ENCODE data around the gene FZD8. TPM values are rescaled to one million over a fixed set of nuclear protein-coding genes. Genes with fewer than 3 reads are reported as not detected.

FZD8 gene
- total RNA-seq, 1 donor from 2014 or later: 17.2 TPM

DNA sequence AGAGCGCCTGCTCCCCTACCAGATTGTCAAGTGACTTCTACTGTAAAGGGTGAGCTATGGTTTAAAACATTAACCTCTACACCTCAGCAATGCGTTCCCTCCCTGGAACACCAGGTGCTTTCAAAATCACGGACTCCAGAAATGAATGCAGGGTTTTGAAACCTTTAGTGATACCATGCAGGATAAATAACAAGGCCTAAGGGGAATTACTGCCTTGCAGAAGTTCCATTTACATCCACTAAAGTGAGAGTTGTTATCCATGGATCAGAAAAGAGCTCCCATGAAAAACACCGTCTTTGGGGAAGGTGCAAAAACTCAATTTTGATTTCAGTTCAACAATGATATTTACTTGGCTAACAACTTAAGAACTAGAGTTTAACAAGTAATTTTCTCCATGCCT lies 4.0 kb downstream of the FZD8 start:
- no peaks in the 10 kb centered on the region for H3K9me3 Mint-ChIP-seq (ENCODE audit: unreplicated experiment)
- H4K20me1 ChIP-seq (ENCODE audit: insufficient read depth, low read length): peaks cover 12% of the 10 kb centered on the region
- no peak for TF ChIP-seq EZH2 (IDR thresholded peaks at IDR 0.05; ENCODE audit: insufficient read depth, low read length)
- TF ChIP-seq, protein P1, sequence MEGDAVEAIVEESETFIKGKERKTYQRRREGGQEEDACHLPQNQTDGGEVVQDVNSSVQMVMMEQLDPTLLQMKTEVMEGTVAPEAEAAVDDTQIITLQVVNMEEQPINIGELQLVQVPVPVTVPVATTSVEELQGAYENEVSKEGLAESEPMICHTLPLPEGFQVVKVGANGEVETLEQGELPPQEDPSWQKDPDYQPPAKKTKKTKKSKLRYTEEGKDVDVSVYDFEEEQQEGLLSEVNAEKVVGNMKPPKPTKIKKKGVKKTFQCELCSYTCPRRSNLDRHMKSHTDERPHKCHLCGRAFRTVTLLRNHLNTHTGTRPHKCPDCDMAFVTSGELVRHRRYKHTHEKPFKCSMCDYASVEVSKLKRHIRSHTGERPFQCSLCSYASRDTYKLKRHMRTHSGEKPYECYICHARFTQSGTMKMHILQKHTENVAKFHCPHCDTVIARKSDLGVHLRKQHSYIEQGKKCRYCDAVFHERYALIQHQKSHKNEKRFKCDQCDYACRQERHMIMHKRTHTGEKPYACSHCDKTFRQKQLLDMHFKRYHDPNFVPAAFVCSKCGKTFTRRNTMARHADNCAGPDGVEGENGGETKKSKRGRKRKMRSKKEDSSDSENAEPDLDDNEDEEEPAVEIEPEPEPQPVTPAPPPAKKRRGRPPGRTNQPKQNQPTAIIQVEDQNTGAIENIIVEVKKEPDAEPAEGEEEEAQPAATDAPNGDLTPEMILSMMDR (IDR thresholded peaks at IDR 0.05; ENCODE audit: insufficient read depth, low read depth, low read length): no peak
- DNase-seq (ENCODE audit: low read depth): no peak
- H3K27ac Mint-ChIP-seq (ENCODE audit: unreplicated experiment): no peak overlapping the region
- no peak overlapping the region for H3K27ac ChIP-seq (ENCODE audit: low read depth, low read length)
- peak overlapping the region; percentile 73 for H3K4me3 Mint-ChIP-seq (ENCODE audit: unreplicated experiment)
- H2AFZ ChIP-seq (ENCODE audit: low read depth, low read length): no peak overlapping the region
- H3K4me3 ChIP-seq (ENCODE audit: insufficient read depth, low read depth, low read length): peak overlapping the region; percentile 54
- peaks cover 3% of the 10 kb centered on the region for H3K36me3 Mint-ChIP-seq (ENCODE audit: low read depth, unreplicated experiment)
- peak overlapping the region; percentile 5 for H3K9ac ChIP-seq (ENCODE audit: low read length)
- no peaks in the 10 kb centered on the region for H3K9me3 ChIP-seq (ENCODE audit: insufficient read depth, low read depth, low read length)
- peaks cover 30% of the 10 kb centered on the region for H3K79me2 ChIP-seq (ENCODE audit: insufficient read depth, low read length)
- no peaks in the 10 kb centered on the region for H3K27me3 ChIP-seq (ENCODE audit: insufficient read depth, low read length)
- H3K4me1 Mint-ChIP-seq (ENCODE audit: low read depth, unreplicated experiment): peaks cover 16% of the 10 kb centered on the region
- peaks cover 19% of the 10 kb centered on the region for H3K4me1 ChIP-seq (ENCODE audit: insufficient read depth, low read length)
- no peaks in the 10 kb centered on the region for H3K27me3 Mint-ChIP-seq (ENCODE audit: low read depth, unreplicated experiment)
- H3K36me3 ChIP-seq (ENCODE audit: insufficient read depth, low read length): no peaks in the 10 kb centered on the region
- peak overlapping the region; percentile 81 for H3K4me2 ChIP-seq (ENCODE audit: low read length)
- FAIRE-seq: no peak

DNA sequence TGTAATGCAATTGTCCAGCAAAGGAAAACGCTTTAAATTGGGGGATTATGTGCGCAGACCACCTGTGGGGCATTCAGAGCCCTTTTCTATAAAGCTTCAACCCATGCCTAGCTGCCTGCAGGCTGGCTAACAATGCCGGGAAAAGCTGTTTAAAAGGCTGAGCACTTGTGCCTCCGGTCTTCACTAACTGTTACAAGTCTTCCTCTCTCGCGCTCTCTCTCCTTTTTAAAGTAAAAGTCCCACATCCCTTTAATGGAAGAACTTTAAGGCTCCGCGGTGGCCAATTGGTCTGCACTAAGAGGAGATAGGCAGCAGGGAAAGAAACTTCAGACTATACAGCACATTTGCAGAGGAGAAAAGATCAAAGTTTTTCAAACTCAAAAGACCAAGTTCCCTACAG lies 4.6 kb downstream of the FZD8 start:
- H3K4me3 Mint-ChIP-seq (ENCODE audit: unreplicated experiment): peak overlapping the region; percentile 73
- Histone ChIP-seq H3K36me3 (ENCODE audit: insufficient read depth, low read length) (no peaks in the 10 kb centered on the region), H3K9ac (ENCODE audit: low read length) (peak overlapping the region; percentile 10), H3K4me2 (ENCODE audit: low read length) (peak overlapping the region; percentile 81), H3K79me2 (ENCODE audit: insufficient read depth, low read length) (peaks cover 30% of the 10 kb centered on the region), H2AFZ (ENCODE audit: low read depth, low read length) (no peak overlapping the region), H3K4me1 (ENCODE audit: insufficient read depth, low read length) (peaks cover 19% of the 10 kb centered on the region), H4K20me1 (ENCODE audit: insufficient read depth, low read length) (peaks cover 12% of the 10 kb centered on the region), H3K9me3 (ENCODE audit: insufficient read depth, low read depth, low read length) (no peaks in the 10 kb centered on the region), H3K27me3 (ENCODE audit: insufficient read depth, low read length) (no peaks in the 10 kb centered on the region), H3K27ac (ENCODE audit: low read depth, low read length) (no peak overlapping the region), H3K4me3 (ENCODE audit: insufficient read depth, low read depth, low read length) (peak overlapping the region; percentile 54)
- H3K27me3 Mint-ChIP-seq (ENCODE audit: low read depth, unreplicated experiment): no peaks in the 10 kb centered on the region
- no peaks in the 10 kb centered on the region for H3K9me3 Mint-ChIP-seq (ENCODE audit: unreplicated experiment)
- FAIRE-seq (no peak), DNase-seq (ENCODE audit: low read depth) (no peak)
- no peak overlapping the region for H3K27ac Mint-ChIP-seq (ENCODE audit: unreplicated experiment)
- H3K36me3 Mint-ChIP-seq (ENCODE audit: low read depth, unreplicated experiment): peaks cover 3% of the 10 kb centered on the region
- H3K4me1 Mint-ChIP-seq (ENCODE audit: low read depth, unreplicated experiment): peaks cover 16% of the 10 kb centered on the region
- TF ChIP-seq, protein P1 (IDR thresholded peaks at IDR 0.05; ENCODE audit: insufficient read depth, low read depth, low read length): no peak
- TF ChIP-seq EZH2 (IDR thresholded peaks at IDR 0.05; ENCODE audit: insufficient read depth, low read length): no peak

DNA sequence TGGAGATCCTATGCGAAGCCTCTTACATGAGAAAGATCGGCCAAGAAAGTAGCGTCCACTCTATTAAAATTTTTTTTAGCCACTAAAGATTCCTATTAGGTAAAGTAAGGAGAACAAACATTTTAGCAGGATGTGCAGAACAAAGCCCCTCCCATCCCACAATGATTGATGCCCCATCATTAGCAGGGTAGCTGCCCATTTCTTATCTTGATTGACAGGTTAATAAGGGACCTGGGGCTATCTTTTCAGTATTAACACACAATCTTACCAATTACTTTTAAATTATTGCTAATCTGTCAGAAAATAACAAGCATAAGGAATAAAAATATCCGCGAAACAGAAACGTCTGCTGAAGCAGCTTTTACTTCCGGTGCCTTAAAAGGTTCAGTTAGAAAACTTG lies 5.1 kb downstream of the FZD8 start:
- Histone ChIP-seq H3K27ac (ENCODE audit: low read depth, low read length) (no peak overlapping the region), H3K9me3 (ENCODE audit: insufficient read depth, low read depth, low read length) (no peaks in the 10 kb centered on the region), H4K20me1 (ENCODE audit: insufficient read depth, low read length) (peaks cover 12% of the 10 kb centered on the region), H2AFZ (ENCODE audit: low read depth, low read length) (no peak overlapping the region), H3K27me3 (ENCODE audit: insufficient read depth, low read length) (no peaks in the 10 kb centered on the region), H3K79me2 (ENCODE audit: insufficient read depth, low read length) (peaks cover 30% of the 10 kb centered on the region), H3K36me3 (ENCODE audit: insufficient read depth, low read length) (no peaks in the 10 kb centered on the region), H3K4me3 (ENCODE audit: insufficient read depth, low read depth, low read length) (peak overlapping the region; percentile 54), H3K9ac (ENCODE audit: low read length) (no peak overlapping the region), H3K4me2 (ENCODE audit: low read length) (peak overlapping the region; percentile 81), H3K4me1 (ENCODE audit: insufficient read depth, low read length) (peaks cover 19% of the 10 kb centered on the region)
- no peak for DNase-seq (ENCODE audit: low read depth)
- Mint-ChIP-seq H3K4me3 (ENCODE audit: unreplicated experiment) (peak overlapping the region; percentile 73), H3K9me3 (ENCODE audit: unreplicated experiment) (no peaks in the 10 kb centered on the region), H3K36me3 (ENCODE audit: low read depth, unreplicated experiment) (peaks cover 3% of the 10 kb centered on the region), H3K27ac (ENCODE audit: unreplicated experiment) (no peak overlapping the region), H3K4me1 (ENCODE audit: low read depth, unreplicated experiment) (peaks cover 16% of the 10 kb centered on the region), H3K27me3 (ENCODE audit: low read depth, unreplicated experiment) (no peaks in the 10 kb centered on the region)
- TF ChIP-seq, protein P1 (IDR thresholded peaks at IDR 0.05; ENCODE audit: insufficient read depth, low read depth, low read length): no peak
- TF ChIP-seq EZH2 (IDR thresholded peaks at IDR 0.05; ENCODE audit: insufficient read depth, low read length): no peak
- no peak for FAIRE-seq
